H9 (cell line): ENCODE data around the gene PHF21A. TPM values are rescaled to one million over a fixed set of nuclear protein-coding genes. Genes with fewer than 3 reads are reported as not detected.

Experiments used
- DNase-seq: peaks from one replicate; pipeline ENCODE4 v3.0.0-alpha.2; 2017
- H2AFZ ChIP-seq: one replicate; pipeline ENCODE4 v1.6.1; 2013; ENCODE audit warnings: mild to moderate bottlenecking, low read length, control low read depth, moderate library complexity
- H2AK5ac ChIP-seq: 2 replicates; pipeline ENCODE4 v1.6.1; 2013; ENCODE audit warnings: low read length, control low read depth, mixed read lengths; ENCODE audit not compliant: insufficient read length
- H2BK120ac ChIP-seq: one replicate; pipeline ENCODE4 v1.6.1; 2013; ENCODE audit warnings: low read depth, mild to moderate bottlenecking, low read length, control low read depth, inconsistent platforms; ENCODE audit not compliant: poor library complexity, severe bottlenecking
- H2BK12ac ChIP-seq: 2 replicates; pipeline ENCODE4 v1.6.1; 2013; ENCODE audit warnings: low read length, control low read depth, mixed read lengths, low read depth; ENCODE audit not compliant: insufficient read length
- H2BK15ac ChIP-seq: 2 replicates; pipeline ENCODE4 v1.6.1; 2013; ENCODE audit warnings: low read depth, low read length, control low read depth
- H2BK20ac ChIP-seq: one replicate; pipeline ENCODE4 v1.6.1; 2013; ENCODE audit warnings: low read depth, mild to moderate bottlenecking, low read length, control low read depth, inconsistent platforms; ENCODE audit not compliant: poor library complexity, severe bottlenecking
- H2BK5ac ChIP-seq: 2 replicates; pipeline ENCODE4 v1.6.1; 2013; ENCODE audit warnings: low read length, control low read depth, mixed read lengths; ENCODE audit not compliant: insufficient read length
- H3K14ac ChIP-seq: 2 replicates; pipeline ENCODE4 v1.6.1; 2013; ENCODE audit warnings: low read length, control low read depth; ENCODE audit not compliant: insufficient read depth
- H3K18ac ChIP-seq: 2 replicates; pipeline ENCODE4 v1.6.1; 2013; ENCODE audit warnings: low read depth, mild to moderate bottlenecking, mixed read lengths, low read length, control low read depth; ENCODE audit not compliant: insufficient read length
- H3K23ac ChIP-seq: 2 replicates; pipeline ENCODE4 v1.6.1; 2013; ENCODE audit warnings: low read length, control low read depth, mixed read lengths, low read depth; ENCODE audit not compliant: insufficient read length
- H3K23me2 ChIP-seq: 2 replicates; pipeline ENCODE4 v1.6.1; 2013; ENCODE audit warnings: low read depth, mild to moderate bottlenecking, mixed read lengths, low read length, control low read depth; ENCODE audit not compliant: insufficient read length, poor library complexity, severe bottlenecking
- H3K27ac ChIP-seq: 2 replicates; pipeline ENCODE4 v1.5.1; 2013; ENCODE audit warnings: low read length, control low read depth, mixed read lengths, low read depth; ENCODE audit not compliant: insufficient read length
- H3K27me3 ChIP-seq: 2 replicates; pipeline ENCODE4 v1.6.1; 2013; ENCODE audit warnings: low read length, control low read depth, inconsistent platforms; ENCODE audit not compliant: insufficient read depth
- H3K4ac ChIP-seq: 2 replicates; pipeline ENCODE4 v1.6.1; 2013; ENCODE audit warnings: low read depth, mild to moderate bottlenecking, control low read depth, inconsistent platforms, low read length, moderate library complexity
- H3K4me1 ChIP-seq: 2 replicates; pipeline ENCODE4 v1.6.1; 2013; ENCODE audit warnings: low read length, control low read depth, inconsistent platforms; ENCODE audit not compliant: insufficient read depth
- H3K4me2 ChIP-seq: 2 replicates; pipeline ENCODE4 v1.6.1; 2013; ENCODE audit warnings: low read length, control low read depth, mixed read lengths; ENCODE audit not compliant: insufficient read length, insufficient read depth
- H3K56ac ChIP-seq: 2 replicates; pipeline ENCODE4 v1.6.1; 2013; ENCODE audit warnings: low read depth, mild to moderate bottlenecking, mixed read lengths, low read length, control low read depth; ENCODE audit not compliant: insufficient read length
- H3K79me1 ChIP-seq: 2 replicates; pipeline ENCODE4 v1.6.1; 2013; ENCODE audit warnings: low read depth, mild to moderate bottlenecking, moderate library complexity, low read length, control low read depth, inconsistent platforms; ENCODE audit not compliant: insufficient read depth, poor library complexity, severe bottlenecking
- H3K79me2 ChIP-seq: 2 replicates; pipeline ENCODE4 v1.6.1; 2013; ENCODE audit warnings: low read length, control low read depth, inconsistent platforms; ENCODE audit not compliant: insufficient read depth
- H3K9ac ChIP-seq: 2 replicates; pipeline ENCODE4 v1.6.1; 2013; ENCODE audit warnings: low read length, control low read depth, mixed read lengths; ENCODE audit not compliant: insufficient read length; ENCODE audit errors: extremely low read depth
- H3K9me3 ChIP-seq: one replicate; pipeline ENCODE4 v1.6.1; 2013; ENCODE audit warnings: low read depth, low read length, inconsistent platforms; ENCODE audit not compliant: control insufficient read depth
- H3T11ph ChIP-seq: one replicate; pipeline ENCODE4 v1.6.1; 2013; ENCODE audit warnings: mild to moderate bottlenecking, low read length, control low read depth, inconsistent platforms
- H4K20me1 ChIP-seq: one replicate; pipeline ENCODE4 v1.6.1; 2013; ENCODE audit not compliant: control insufficient read depth, insufficient read length, insufficient read depth
- H4K5ac ChIP-seq: 2 replicates; pipeline ENCODE4 v1.6.1; 2013; ENCODE audit warnings: low read depth, mild to moderate bottlenecking, mixed read lengths, low read length, control low read depth; ENCODE audit not compliant: insufficient read length
- H4K8ac ChIP-seq: replicated peaks from 2 replicates; pipeline ENCODE4 v1.6.1; 2013; ENCODE audit warnings: low read length, control low read depth, mixed read lengths, low read depth; ENCODE audit not compliant: insufficient read length
- H4K91ac ChIP-seq: 2 replicates; pipeline ENCODE4 v1.6.1; 2013; ENCODE audit warnings: low read depth, mild to moderate bottlenecking, moderate library complexity, mixed read lengths, low read length, control low read depth; ENCODE audit not compliant: insufficient read length
- H3K27ac Mint-ChIP-seq, 3 experiments: 2 replicates in 2 of 3; 3 replicates in 1 of 3; pipeline ENCODE4 v1.8.0; 2020 to 2021; ENCODE audit warnings: mixed read lengths in 3 of 3, mild to moderate bottlenecking in 1 of 3, moderate library complexity in 1 of 3
- H3K27me3 Mint-ChIP-seq: 2 replicates; pipeline ENCODE4 v1.8.0; 2021; ENCODE audit warnings: low read depth, mild to moderate bottlenecking, moderate library complexity, mixed read lengths
- H3K36me3 Mint-ChIP-seq, 3 experiments: 2 replicates in 2 of 3; 3 replicates in 1 of 3; pipeline ENCODE4 v1.8.0; 2020 to 2021; ENCODE audit warnings: low read depth in 3 of 3, mixed read lengths in 3 of 3; ENCODE audit not compliant: insufficient read depth in 1 of 3
- H3K4me1 Mint-ChIP-seq, 2 experiments: 2 replicates each; pipeline ENCODE4 v1.8.0; 2020; ENCODE audit warnings: mixed read lengths in 2 of 2
- H3K4me3 Mint-ChIP-seq, 2 experiments: 2 replicates in 1 of 2; 3 replicates in 1 of 2; pipeline ENCODE4 v1.8.0; 2020 to 2021; ENCODE audit warnings: mild to moderate bottlenecking in 2 of 2, mixed read lengths in 2 of 2, moderate library complexity in 1 of 2
- H3K9me3 Mint-ChIP-seq, 2 experiments: 2 replicates in 1 of 2; 3 replicates in 1 of 2; pipeline ENCODE4 v1.8.0; 2020; ENCODE audit warnings: mild to moderate bottlenecking in 2 of 2, mixed read lengths in 2 of 2, moderate library complexity in 1 of 2
- CTCF ChIP-seq: fragments of 200-600 bp; sonication (generic); conservative IDR thresholded peaks from 3 replicates; pipeline ENCODE4 v1.8.0; 2021; ENCODE audit warnings: antibody characterized with exemption, mild to moderate bottlenecking
- total RNA-seq: library from RNA; stranded (reverse); gene quantifications from 2 replicates; pipeline ENCODE4 v1.2.1, GENCODE V29; 2021

Gene PHF21A
- total RNA-seq, 1 experiment from 2014 or later, result 33.8 TPM

GRCh38 chr11:46170797-46171196, 49.5 kb upstream of the PHF21A start:
- Histone ChIP-seq H3K79me2 (no peaks in the 10 kb centered on the region), H2BK12ac (no peak overlapping the region), H4K8ac (no peak overlapping the region), H2BK5ac (no peak overlapping the region), H3K79me1 (no peaks in the 10 kb centered on the region), H4K5ac (no peak overlapping the region), H4K91ac (no peak overlapping the region), H2AK5ac (no peak overlapping the region), H2AFZ (no peak overlapping the region), H4K20me1 (no peaks in the 10 kb centered on the region), H3K18ac (no peak overlapping the region), H3K9me3 (no peaks in the 10 kb centered on the region), H3T11ph (no peak overlapping the region), H2BK120ac (no peak overlapping the region), H3K4me2 (no peak overlapping the region), H3K4me1 (no peaks in the 10 kb centered on the region), H3K23me2 (no peaks in the 10 kb centered on the region), H3K9ac (no peak overlapping the region), H3K56ac (no peak overlapping the region), H3K27ac (no peak overlapping the region), H3K27me3 (no peaks in the 10 kb centered on the region), H3K4ac (no peak overlapping the region), H3K23ac (no peak overlapping the region), H2BK15ac (no peak overlapping the region), H3K14ac (no peak overlapping the region), H2BK20ac (no peak overlapping the region)
- no peaks in the 10 kb centered on the region for H3K9me3 Mint-ChIP-seq
- H3K27ac Mint-ChIP-seq, result no peak overlapping the region
- no peak overlapping the region for H3K4me3 Mint-ChIP-seq
- DNase-seq, result no peak
- 0 out of 4 replicates have a peak, but pooled peaks cover 0 to 4% of the 10 kb centered on the region in 2 experiments for H3K4me1 Mint-ChIP-seq
- no peaks in the 10 kb centered on the region for H3K36me3 Mint-ChIP-seq
- peaks cover 10% of the 10 kb centered on the region for H3K27me3 Mint-ChIP-seq
- TF ChIP-seq CTCF, result no peak
